IMR-90 (cell line): ENCODE data around the gene SLC17A3. TPM values are rescaled to one million over a fixed set of nuclear protein-coding genes. Genes with fewer than 3 reads are reported as not detected.

ENCODE experiments used
- ATAC-seq: fragments of 200-7000 bp; cut with Tn5 transposase; 2 replicates; pipeline ENCODE4 v1.9.1; 2020; ENCODE audit warnings: low read depth, mild to moderate bottlenecking, moderate library complexity
- BruUV-seq: library from RNA; stranded (reverse); fragments of 400-500 nt; replicated peaks from 2 replicates; lab custom pipeline; 2021; lab: Mats Ljungman, UMichigan
- CTCF ChIA-PET: fragments of 300-600 bp; formaldehyde crosslinking; extraction: SDS; loops from one replicate; lab custom pipeline; 2021; ENCODE audit warnings: antibody characterized with exemption; lab: Yijun Ruan, JAX
- POLR2A ChIA-PET: fragments of 300-600 bp; sonication (Branson Sonifier 250); formaldehyde crosslinking; loops from one replicate; lab custom pipeline; 2022; ENCODE audit warnings: antibody characterized with exemption; ENCODE audit not compliant: unreplicated experiment; lab: Charles Lee
- DNase-seq: peaks from one replicate; pipeline ENCODE4 v3.0.0; 2013
- H2AFZ ChIP-seq: replicated peaks from 2 replicates; pipeline ENCODE3; 2013; ENCODE audit warnings: low read length, mild to moderate bottlenecking; ENCODE audit not compliant: poor library complexity
- H2AK5ac ChIP-seq: 2 replicates; pipeline ENCODE4 v1.6.1; 2013; ENCODE audit warnings: low read depth, low read length, inconsistent platforms
- H2AK9ac ChIP-seq: replicated peaks from 2 replicates; pipeline ENCODE3; 2013; ENCODE audit warnings: mild to moderate bottlenecking, low read depth, low read length, moderate library complexity; ENCODE audit not compliant: poor library complexity
- H2BK120ac ChIP-seq: 2 replicates; pipeline ENCODE4 v1.6.1; 2013; ENCODE audit warnings: low read depth, low read length, inconsistent platforms
- H2BK15ac ChIP-seq: 3 replicates; pipeline ENCODE4 v1.6.1; 2013; ENCODE audit warnings: low read depth, low read length, inconsistent platforms
- H2BK20ac ChIP-seq: 2 replicates; pipeline ENCODE4 v1.6.1; 2013; ENCODE audit warnings: low read depth, mild to moderate bottlenecking, inconsistent platforms, low read length, moderate library complexity
- H2BK5ac ChIP-seq: 2 replicates; pipeline ENCODE4 v1.6.1; 2013; ENCODE audit warnings: mild to moderate bottlenecking, low read depth, low read length, inconsistent platforms; ENCODE audit not compliant: poor library complexity, severe bottlenecking
- H3K14ac ChIP-seq: replicated peaks from 2 replicates; pipeline ENCODE4 v1.6.1; 2013; ENCODE audit warnings: low read depth, low read length, inconsistent platforms
- H3K18ac ChIP-seq: 2 replicates; pipeline ENCODE4 v1.6.1; 2013; ENCODE audit warnings: low read depth, low read length, control low read depth
- H3K23ac ChIP-seq: 2 replicates; pipeline ENCODE4 v1.6.1; 2013; ENCODE audit warnings: low read depth, low read length, inconsistent platforms
- H3K27ac ChIP-seq: 2 replicates; pipeline ENCODE4 v1.5.1; 2013; ENCODE audit warnings: mild to moderate bottlenecking, control low read depth, low read length; ENCODE audit not compliant: insufficient read depth
- H3K27me3 ChIP-seq: 2 replicates; pipeline ENCODE4 v1.6.1; 2013; ENCODE audit warnings: low read length; ENCODE audit not compliant: control insufficient read depth, insufficient read depth
- H3K36me3 ChIP-seq: 2 replicates; pipeline ENCODE4 v1.6.1; 2013; ENCODE audit warnings: low read length, mixed read lengths; ENCODE audit not compliant: control insufficient read depth, insufficient read depth
- H3K4ac ChIP-seq: 2 replicates; pipeline ENCODE4 v1.6.1; 2013; ENCODE audit warnings: low read depth, low read length, inconsistent platforms
- H3K4me1 ChIP-seq: 2 replicates; pipeline ENCODE4 v1.6.1; 2013; ENCODE audit warnings: low read length, mixed read lengths; ENCODE audit not compliant: control insufficient read depth, insufficient read depth
- H3K4me2 ChIP-seq: 2 replicates; pipeline ENCODE4 v1.6.1; 2013; ENCODE audit warnings: low read depth, mild to moderate bottlenecking, control low read depth, low read length, moderate library complexity
- H3K4me3 ChIP-seq: 2 replicates; pipeline ENCODE4 v1.5.1; 2013; ENCODE audit warnings: low read depth, mild to moderate bottlenecking, control low read depth, low read length, moderate library complexity; ENCODE audit not compliant: insufficient read depth
- H3K56ac ChIP-seq: 2 replicates; pipeline ENCODE4 v1.6.1; 2013; ENCODE audit warnings: low read length, inconsistent platforms; ENCODE audit not compliant: insufficient read depth; ENCODE audit errors: extremely low read depth
- H3K79me1 ChIP-seq, 2 experiments: 2 replicates each; pipeline ENCODE4 v1.6.1; 2013; ENCODE audit warnings: low read length in 2 of 2, inconsistent platforms in 1 of 2, low read depth in 1 of 2
- H3K9ac ChIP-seq: 2 replicates; pipeline ENCODE4 v1.6.1; 2013; ENCODE audit warnings: low read depth, low read length, control low read depth
- H3K9me1 ChIP-seq: 2 replicates; pipeline ENCODE4 v1.6.1; 2013; ENCODE audit warnings: low read length, inconsistent platforms; ENCODE audit not compliant: insufficient read depth
- H3K9me3 ChIP-seq: 2 replicates; pipeline ENCODE4 v1.6.1; 2013; ENCODE audit warnings: low read length; ENCODE audit not compliant: control insufficient read depth, insufficient read depth
- H4K20me1 ChIP-seq: 2 replicates; pipeline ENCODE4 v1.6.1; 2013; ENCODE audit warnings: low read length, inconsistent platforms; ENCODE audit not compliant: insufficient read depth
- H4K5ac ChIP-seq: 2 replicates; pipeline ENCODE4 v1.6.1; 2013; ENCODE audit warnings: mild to moderate bottlenecking, low read depth, low read length, control low read depth
- H4K8ac ChIP-seq, 2 experiments: 2 replicates each; pipeline ENCODE4 v1.6.1; 2013; ENCODE audit warnings: low read depth in 2 of 2, low read length in 2 of 2, control low read depth in 1 of 2, inconsistent platforms in 1 of 2
- H4K91ac ChIP-seq: 2 replicates; pipeline ENCODE4 v1.6.1; 2013; ENCODE audit warnings: low read depth, low read length, inconsistent platforms; ENCODE audit not compliant: insufficient read depth
- CHD1 ChIP-seq: IDR thresholded peaks from 2 replicates; pipeline ENCODE4 v1.6.1; 2012; ENCODE audit warnings: low read depth, low read length, improper control_type of control experiment
- FOS ChIP-seq: fragments of 150-350 bp; IDR thresholded peaks from 2 replicates; pipeline ENCODE4 v1.6.1; 2016; ENCODE audit warnings: low read depth, low read length
- MAFK ChIP-seq: IDR thresholded peaks from 2 replicates; pipeline ENCODE4 v1.6.1; 2012; ENCODE audit warnings: low read depth, low read length, improper control_type of control experiment
- MXI1 ChIP-seq: IDR thresholded peaks from 2 replicates; pipeline ENCODE4 v1.6.1; 2012; ENCODE audit warnings: low read depth, mild to moderate bottlenecking, low read length, moderate library complexity, borderline replicate concordance
- RFX5 ChIP-seq: IDR thresholded peaks from 2 replicates; pipeline ENCODE4 v1.8.0; 2012; ENCODE audit warnings: low read depth, mild to moderate bottlenecking, low read length, moderate library complexity
- SMC3 ChIP-seq: fragments of 150-350 bp; IDR thresholded peaks from 2 replicates; pipeline ENCODE4 v1.6.1; 2016; ENCODE audit warnings: low read depth, mild to moderate bottlenecking, antibody characterized with exemption, low read length, moderate library complexity
- WGBS, 2 experiments: methylation state at CpG; one replicate each; pipeline versions ENCODE4 v1.1.5 to v1.1.7; 2013; ENCODE audit warnings: missing lambda C conversion rate in 2 of 2; ENCODE audit not compliant: insufficient read length in 1 of 2; ENCODE audit errors: extremely low coverage in 2 of 2; 5-methylcytosine and 5-hydroxymethylcytosine counted together
- dilution Hi-C: fragments of 300-500 bp; cut with HindIII; formaldehyde crosslinking; loops from one replicate; pipeline ENCODE4 v1.14.3; 2018; ENCODE audit warnings: low sequenced_read_pairs; ENCODE audit not compliant: unreplicated experiment
- in situ Hi-C: fragments of 300-500 bp; cut with MboI; formaldehyde crosslinking; loops from 3 replicates; pipeline ENCODE4 v1.14.3; 2019; ENCODE audit warnings: low sequenced_read_pairs, inconsistent platforms, mixed read lengths
- intact Hi-C: fragments of 100-400 bp; cut with micrococcal nuclease; formaldehyde crosslinking; loops from 2 replicates; pipeline ENCODE4 v1.10.0; 2022
- polyA plus RNA-seq, 3 experiments: library from polyadenylated mRNA; depleted of rRNA; stranded (reverse); fragments of >200 nt; gene quantifications; 2 replicates each; pipeline ENCODE4 v1.2.3, GENCODE V29; 2012; ENCODE audit warnings: low replicate concordance in 1 of 3
- total RNA-seq: library from RNA; depleted of rRNA; stranded (reverse); fragments of >200 nt; gene quantifications from 2 replicates; pipeline ENCODE4 v1.2.3, GENCODE V29; 2012
- TF ChIP-seq, protein P1 (sequence below): fragments of 150-350 bp; IDR thresholded peaks from 2 replicates; pipeline ENCODE4 v1.6.1; 2017; ENCODE audit warnings: mild to moderate bottlenecking, antibody characterized with exemption, low read length, low read depth

SLC17A3 gene
- total and polyA plus RNA-seq, 2 of the 4 experiments (the other 2 are of a cell fraction), result not detected

DNA sequence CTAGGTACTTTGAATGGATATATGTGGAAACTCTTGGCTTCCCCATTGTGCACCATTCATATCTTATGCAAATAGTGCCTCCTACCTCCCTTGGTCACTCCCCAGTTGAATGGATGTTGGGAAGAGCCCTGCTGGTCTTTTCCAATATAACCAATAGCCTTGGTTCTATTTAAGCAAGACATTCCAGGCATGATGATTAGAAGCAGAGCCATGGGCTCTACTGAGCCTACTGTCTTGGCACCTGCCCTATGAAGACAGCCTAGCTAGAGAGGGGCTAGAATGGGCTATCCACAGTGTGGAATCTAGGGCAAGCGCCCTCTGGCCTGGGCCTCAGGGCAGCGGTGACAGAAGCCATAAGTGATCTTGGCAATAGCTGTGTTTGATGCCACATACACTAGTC is 57.8 kb downstream of the SLC17A3 start:
- Histone ChIP-seq H3K4me2 (no peak overlapping the region), H2AFZ (peak overlapping the region; percentile 29), H3K9me1 (no peaks in the 10 kb centered on the region), H3K4me1 (no peaks in the 10 kb centered on the region), H2BK5ac (no peak overlapping the region), H4K8ac (no peak overlapping the region), H3K9ac (no peak overlapping the region), H4K91ac (no peak overlapping the region), H3K23ac (no peak overlapping the region), H3K4me3 (no peak overlapping the region), H2AK9ac (peak overlapping the region; percentile 13), H3K56ac (no peak overlapping the region), H2AK5ac (no peak overlapping the region), H2BK120ac (no peak overlapping the region), H2BK15ac (no peak overlapping the region), H3K79me1 (no peaks in the 10 kb centered on the region), H3K9me3 (no peaks in the 10 kb centered on the region), H3K4ac (no peak overlapping the region), H2BK20ac (no peak overlapping the region), H3K27ac (no peak overlapping the region), H3K18ac (no peak overlapping the region), H4K20me1 (no peaks in the 10 kb centered on the region), H4K5ac (no peak overlapping the region), H3K27me3 (no peaks in the 10 kb centered on the region), H3K14ac (no peak overlapping the region), H3K36me3 (no peaks in the 10 kb centered on the region)
- TF ChIP-seq SMC3 (no peak), RFX5 (no peak), MAFK (no peak), CHD1 (no peak), FOS (no peak), MXI1 (no peak)
- TF ChIP-seq, protein P1, sequence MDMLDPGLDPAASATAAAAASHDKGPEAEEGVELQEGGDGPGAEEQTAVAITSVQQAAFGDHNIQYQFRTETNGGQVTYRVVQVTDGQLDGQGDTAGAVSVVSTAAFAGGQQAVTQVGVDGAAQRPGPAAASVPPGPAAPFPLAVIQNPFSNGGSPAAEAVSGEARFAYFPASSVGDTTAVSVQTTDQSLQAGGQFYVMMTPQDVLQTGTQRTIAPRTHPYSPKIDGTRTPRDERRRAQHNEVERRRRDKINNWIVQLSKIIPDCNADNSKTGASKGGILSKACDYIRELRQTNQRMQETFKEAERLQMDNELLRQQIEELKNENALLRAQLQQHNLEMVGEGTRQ, result no peak
- ChIA-PET CTCF (no interaction called here), POLR2A (no interaction called here)
- no peak for DNase-seq
- no TSS peak for BruUV-seq
- no peak for ATAC-seq
- dilution Hi-C loops (no loop called here), intact Hi-C loops (no loop called here), in situ Hi-C loops (no loop called here)
- WGBS, 2 experiments, result no CpG with 5 or more reads among the region's 2 CpGs
